22Rv1 (cell line): Measurements from ENCODE around the gene PRKCQ.
"Not testable (repeated sequence)": the region's sequence is repeated elsewhere in the genome, so short reads cannot be mapped to it uniquely, and the experiment has no call there.

Source experiments
- CTCF ChIP-seq: fragments of 450-650 bp; IDR thresholded peaks from 2 replicates; pipeline ENCODE4 v1.5.1; 2017; ENCODE audit warnings: mild to moderate bottlenecking
- ZFX ChIP-seq: fragments of 450-650 bp; IDR thresholded peaks from 2 replicates; pipeline ENCODE4 v1.6.1; 2017; ENCODE audit warnings: antibody characterized with exemption, borderline replicate concordance

- TF ChIP-seq CTCF, ZFX: not testable (repeated sequence)
These were observed 199.6 kb downstream of the PRKCQ start for GRCh38 chr10:6380478-6380877.
